Smooth muscle cell (in vitro differentiated cells): Measurements from ENCODE around the gene CNTN1. TPM values are rescaled to one million over a fixed set of nuclear protein-coding genes. Genes with fewer than 3 reads are reported as not detected.

ENCODE experiments used
- DNase-seq: peaks from one replicate; lab custom pipeline; 2025; ENCODE audit not compliant: unreplicated experiment; lab: John Stamatoyannopoulos, UW
- H2AFZ ChIP-seq: fragments of 200-600 bp; sonication (generic); 2 replicates; pipeline ENCODE4 v1.6.0; 2016; ENCODE audit warnings: antibody characterized with exemption, low read depth, mild to moderate bottlenecking
- H3F3A ChIP-seq: fragments of 200-600 bp; sonication (generic); 2 replicates; pipeline ENCODE4 v1.6.0; 2017; ENCODE audit warnings: antibody characterized with exemption, low read depth
- H3K27ac ChIP-seq: fragments of 200-600 bp; sonication (generic); 2 replicates; pipeline ENCODE4 v1.5.1; 2016; ENCODE audit warnings: low read depth, mild to moderate bottlenecking
- H3K27me3 ChIP-seq: fragments of 200-600 bp; sonication (generic); 2 replicates; pipeline ENCODE4 v1.6.1; 2016; ENCODE audit warnings: low read depth, mild to moderate bottlenecking
- H3K36me3 ChIP-seq: fragments of 200-600 bp; sonication (generic); 2 replicates; pipeline ENCODE4 v1.5.1; 2016; ENCODE audit warnings: low read depth
- H3K4me1 ChIP-seq: fragments of 200-600 bp; sonication (generic); 2 replicates; pipeline ENCODE4 v1.5.1; 2016; ENCODE audit warnings: low read depth
- H3K4me2 ChIP-seq: fragments of 200-600 bp; sonication (generic); 2 replicates; pipeline ENCODE4 v1.6.0; 2016; ENCODE audit warnings: mild to moderate bottlenecking
- H3K4me3 ChIP-seq: fragments of 200-600 bp; sonication (generic); 2 replicates; pipeline ENCODE4 v1.5.1; 2016; ENCODE audit warnings: mild to moderate bottlenecking
- H3K79me2 ChIP-seq: fragments of 200-600 bp; sonication (generic); 2 replicates; pipeline ENCODE4 v1.6.0; 2016; ENCODE audit warnings: low read depth, mild to moderate bottlenecking
- H3K9ac ChIP-seq: fragments of 200-600 bp; sonication (generic); 2 replicates; pipeline ENCODE4 v1.6.0; 2016; ENCODE audit warnings: low read depth
- H3K9me3 ChIP-seq: fragments of 200-600 bp; sonication (generic); replicated peaks from 2 replicates; pipeline ENCODE4 v1.5.1; 2016; ENCODE audit warnings: low read depth
- H4K20me1 ChIP-seq: fragments of 200-600 bp; sonication (generic); 2 replicates; pipeline ENCODE4 v1.6.0; 2016; ENCODE audit warnings: low read depth
- WGBS: methylation state at CpG from one replicate; pipeline ENCODE4 v1.1.7; 2016; ENCODE audit warnings: low lambda C conversion rate; 5-methylcytosine and 5-hydroxymethylcytosine counted together
- polyA plus RNA-seq: library from polyadenylated mRNA; unstranded; fragments of >200 nt; fragmentation: Nextera tagmentation; extraction: Ambion mirVana; gene quantifications from 2 replicates; pipeline ENCODE4 v1.2.1, GENCODE V29; 2016
- total RNA-seq: library from RNA; depleted of rRNA; stranded (reverse); fragments of >200 nt; gene quantifications from 2 replicates; pipeline ENCODE4 v1.2.3, GENCODE V29; 2014
- TF ChIP-seq, protein P1 (sequence below): fragments of 200-600 bp; sonication (generic); IDR thresholded peaks from 2 replicates; pipeline ENCODE4 v1.5.1; 2017; ENCODE audit warnings: borderline replicate concordance, mild to moderate bottlenecking, antibody characterized with exemption; ENCODE audit not compliant: insufficient read depth, poor library complexity, severe bottlenecking

The CNTN1 gene
- total and polyA plus RNA-seq, 2 experiments from 2014 or later = 0.37 to 0.94 TPM

GRCh38 chr12:40714636-40715035 is 22.4 kb downstream of the CNTN1 start:
- no peak overlapping the region for H3K27ac ChIP-seq
- WGBS = 90% methylated on average over 1 of the region's 1 CpG
- H3K9ac ChIP-seq = no peak overlapping the region

GRCh38 chr12:40716037-40716436 is 23.8 kb downstream of the CNTN1 start:
- Histone ChIP-seq H3K9me3 (no peaks in the 10 kb centered on the region), H3K79me2 (no peaks in the 10 kb centered on the region), H3K4me3 (no peak overlapping the region), H4K20me1 (no peaks in the 10 kb centered on the region), H3K9ac (no peak overlapping the region), H3F3A (no peaks in the 10 kb centered on the region), H3K27me3 (no peaks in the 10 kb centered on the region), H3K4me2 (no peak overlapping the region), H3K36me3 (no peaks in the 10 kb centered on the region), H3K4me1 (no peaks in the 10 kb centered on the region), H3K27ac (no peak overlapping the region), H2AFZ (no peak overlapping the region)
- TF ChIP-seq, protein P1, sequence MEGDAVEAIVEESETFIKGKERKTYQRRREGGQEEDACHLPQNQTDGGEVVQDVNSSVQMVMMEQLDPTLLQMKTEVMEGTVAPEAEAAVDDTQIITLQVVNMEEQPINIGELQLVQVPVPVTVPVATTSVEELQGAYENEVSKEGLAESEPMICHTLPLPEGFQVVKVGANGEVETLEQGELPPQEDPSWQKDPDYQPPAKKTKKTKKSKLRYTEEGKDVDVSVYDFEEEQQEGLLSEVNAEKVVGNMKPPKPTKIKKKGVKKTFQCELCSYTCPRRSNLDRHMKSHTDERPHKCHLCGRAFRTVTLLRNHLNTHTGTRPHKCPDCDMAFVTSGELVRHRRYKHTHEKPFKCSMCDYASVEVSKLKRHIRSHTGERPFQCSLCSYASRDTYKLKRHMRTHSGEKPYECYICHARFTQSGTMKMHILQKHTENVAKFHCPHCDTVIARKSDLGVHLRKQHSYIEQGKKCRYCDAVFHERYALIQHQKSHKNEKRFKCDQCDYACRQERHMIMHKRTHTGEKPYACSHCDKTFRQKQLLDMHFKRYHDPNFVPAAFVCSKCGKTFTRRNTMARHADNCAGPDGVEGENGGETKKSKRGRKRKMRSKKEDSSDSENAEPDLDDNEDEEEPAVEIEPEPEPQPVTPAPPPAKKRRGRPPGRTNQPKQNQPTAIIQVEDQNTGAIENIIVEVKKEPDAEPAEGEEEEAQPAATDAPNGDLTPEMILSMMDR = no peak
- DNase-seq = no peak

More at GRCh38 chr12:40714636-40715035, 22.4 kb downstream of the CNTN1 start:
- Histone ChIP-seq H3K4me1 (no peaks in the 10 kb centered on the region), H3K36me3 (no peaks in the 10 kb centered on the region), H4K20me1 (no peaks in the 10 kb centered on the region), H3K4me2 (no peak overlapping the region), H3K79me2 (no peaks in the 10 kb centered on the region), H2AFZ (no peak overlapping the region), H3K27me3 (no peaks in the 10 kb centered on the region), H3K4me3 (no peak overlapping the region), H3K9me3 (no peaks in the 10 kb centered on the region), H3F3A (no peaks in the 10 kb centered on the region)
- TF ChIP-seq, protein P1 = no peak
- DNase-seq = no peak

DNA sequence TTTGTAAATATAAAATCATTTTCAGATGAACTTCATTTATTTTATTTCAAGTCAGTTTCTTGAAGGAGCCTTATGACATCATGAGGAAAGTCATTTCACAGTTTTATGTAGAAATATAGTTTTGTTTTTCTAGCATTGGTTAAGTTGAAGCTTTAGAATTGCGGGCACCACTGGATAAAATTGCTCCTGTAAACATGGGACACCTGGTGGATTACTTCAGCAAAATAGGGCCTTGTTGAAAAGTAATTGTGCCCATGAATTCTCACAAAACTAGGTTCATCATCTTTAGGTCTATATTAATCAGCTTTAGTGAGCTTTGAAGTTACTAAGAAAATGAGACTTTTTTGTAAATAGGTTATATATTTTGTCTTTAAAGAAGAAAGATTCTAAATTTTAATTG is 25.3 kb downstream of the CNTN1 start:
- no peaks in the 10 kb centered on the region for H3K27me3 ChIP-seq
- WGBS = 88% methylated on average over 1 of the region's 1 CpG
- H2AFZ ChIP-seq = no peak overlapping the region
- no peaks in the 10 kb centered on the region for H3F3A ChIP-seq
- H4K20me1 ChIP-seq = no peaks in the 10 kb centered on the region
- H3K4me1 ChIP-seq = no peaks in the 10 kb centered on the region
- no peak overlapping the region for H3K9ac ChIP-seq
- no peaks in the 10 kb centered on the region for H3K36me3 ChIP-seq
- DNase-seq = no peak
- no peak overlapping the region for H3K4me3 ChIP-seq
- H3K4me2 ChIP-seq = no peak overlapping the region
- TF ChIP-seq, protein P1 = no peak
- no peak overlapping the region for H3K27ac ChIP-seq
- H3K9me3 ChIP-seq = no peaks in the 10 kb centered on the region
- no peaks in the 10 kb centered on the region for H3K79me2 ChIP-seq

- no peak overlapping the region for H3K4me3 ChIP-seq
- TF ChIP-seq, protein P1 = no peak
- no peaks in the 10 kb centered on the region for H3K9me3 ChIP-seq
- H3K9ac ChIP-seq = no peak overlapping the region
- H3K4me1 ChIP-seq = no peaks in the 10 kb centered on the region
- H3K4me2 ChIP-seq = no peak overlapping the region
- no peak for DNase-seq
- WGBS = 91% methylated on average over 2 of the region's 2 CpGs
- H3K79me2 ChIP-seq = no peaks in the 10 kb centered on the region
- no peaks in the 10 kb centered on the region for H3K36me3 ChIP-seq
- H2AFZ ChIP-seq = no peak overlapping the region
- H3K27ac ChIP-seq = no peak overlapping the region
- H4K20me1 ChIP-seq = no peaks in the 10 kb centered on the region
- H3K27me3 ChIP-seq = no peaks in the 10 kb centered on the region
- no peaks in the 10 kb centered on the region for H3F3A ChIP-seq
Observed at GRCh38 chr12:40718878-40719372, 26.7 kb downstream of the CNTN1 start.
